GM12873 (cell line): ENCODE results near the gene CFD.
A peak's percentile ranks its signal among the peaks of the same experiment; 100 is the strongest.

Experiments
- TF ChIP-seq, protein P1 (sequence below): IDR thresholded peaks from 2 replicates; pipeline ENCODE4 v1.5.1; 2012; ENCODE audit warnings: low read depth, mild to moderate bottlenecking, moderate library complexity, low read length, control low read depth; ENCODE audit not compliant: insufficient read depth; ENCODE audit errors: missing control alignments

CFD gene

DNA sequence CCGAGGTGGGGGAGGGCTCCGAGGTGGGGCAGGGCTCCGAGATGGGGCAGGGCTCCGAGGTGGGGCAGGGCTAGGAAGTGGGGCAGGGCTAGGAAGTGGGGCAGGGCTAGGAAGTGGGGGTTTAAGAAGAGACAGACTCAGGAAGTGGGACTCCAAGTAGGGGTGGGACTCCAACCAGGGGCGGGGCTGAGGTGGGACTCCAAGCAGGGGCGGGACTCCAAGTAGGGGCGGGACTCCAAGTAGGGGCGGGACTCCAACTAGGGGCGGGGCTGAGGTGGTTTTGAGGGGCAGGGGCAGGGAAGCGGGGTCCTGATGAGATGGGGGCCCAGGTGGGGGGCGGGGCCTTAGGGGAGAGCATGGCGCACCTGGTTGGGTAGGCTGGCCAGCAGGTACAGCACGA is 13.6 kb downstream of the CFD start:
- TF ChIP-seq, protein P1, sequence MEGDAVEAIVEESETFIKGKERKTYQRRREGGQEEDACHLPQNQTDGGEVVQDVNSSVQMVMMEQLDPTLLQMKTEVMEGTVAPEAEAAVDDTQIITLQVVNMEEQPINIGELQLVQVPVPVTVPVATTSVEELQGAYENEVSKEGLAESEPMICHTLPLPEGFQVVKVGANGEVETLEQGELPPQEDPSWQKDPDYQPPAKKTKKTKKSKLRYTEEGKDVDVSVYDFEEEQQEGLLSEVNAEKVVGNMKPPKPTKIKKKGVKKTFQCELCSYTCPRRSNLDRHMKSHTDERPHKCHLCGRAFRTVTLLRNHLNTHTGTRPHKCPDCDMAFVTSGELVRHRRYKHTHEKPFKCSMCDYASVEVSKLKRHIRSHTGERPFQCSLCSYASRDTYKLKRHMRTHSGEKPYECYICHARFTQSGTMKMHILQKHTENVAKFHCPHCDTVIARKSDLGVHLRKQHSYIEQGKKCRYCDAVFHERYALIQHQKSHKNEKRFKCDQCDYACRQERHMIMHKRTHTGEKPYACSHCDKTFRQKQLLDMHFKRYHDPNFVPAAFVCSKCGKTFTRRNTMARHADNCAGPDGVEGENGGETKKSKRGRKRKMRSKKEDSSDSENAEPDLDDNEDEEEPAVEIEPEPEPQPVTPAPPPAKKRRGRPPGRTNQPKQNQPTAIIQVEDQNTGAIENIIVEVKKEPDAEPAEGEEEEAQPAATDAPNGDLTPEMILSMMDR: no peak

DNA sequence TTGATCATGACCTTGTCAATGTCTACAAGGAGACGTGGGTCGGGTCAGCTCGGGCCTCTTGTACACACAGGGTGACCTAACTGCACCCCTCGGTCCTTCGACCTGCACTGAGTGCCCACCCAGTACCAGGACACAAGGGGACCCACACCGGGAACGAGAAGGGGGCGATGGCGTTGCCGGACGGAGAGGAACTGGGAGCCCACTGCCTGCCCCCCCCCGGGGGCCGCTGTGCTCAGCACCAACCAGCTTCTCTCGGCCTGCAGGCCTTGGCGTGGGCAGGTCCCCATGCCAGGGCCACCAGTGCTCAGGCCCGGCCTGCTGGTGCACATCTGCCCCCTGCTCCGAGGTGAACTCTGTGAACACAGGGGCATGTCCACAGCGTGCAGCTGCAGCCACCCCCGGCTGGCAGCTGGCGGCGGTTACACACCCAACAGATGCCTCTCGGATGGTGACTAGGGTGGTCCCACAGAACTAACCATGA is 14.1 kb downstream of the CFD start:
- TF ChIP-seq, protein P1: no peak

DNA sequence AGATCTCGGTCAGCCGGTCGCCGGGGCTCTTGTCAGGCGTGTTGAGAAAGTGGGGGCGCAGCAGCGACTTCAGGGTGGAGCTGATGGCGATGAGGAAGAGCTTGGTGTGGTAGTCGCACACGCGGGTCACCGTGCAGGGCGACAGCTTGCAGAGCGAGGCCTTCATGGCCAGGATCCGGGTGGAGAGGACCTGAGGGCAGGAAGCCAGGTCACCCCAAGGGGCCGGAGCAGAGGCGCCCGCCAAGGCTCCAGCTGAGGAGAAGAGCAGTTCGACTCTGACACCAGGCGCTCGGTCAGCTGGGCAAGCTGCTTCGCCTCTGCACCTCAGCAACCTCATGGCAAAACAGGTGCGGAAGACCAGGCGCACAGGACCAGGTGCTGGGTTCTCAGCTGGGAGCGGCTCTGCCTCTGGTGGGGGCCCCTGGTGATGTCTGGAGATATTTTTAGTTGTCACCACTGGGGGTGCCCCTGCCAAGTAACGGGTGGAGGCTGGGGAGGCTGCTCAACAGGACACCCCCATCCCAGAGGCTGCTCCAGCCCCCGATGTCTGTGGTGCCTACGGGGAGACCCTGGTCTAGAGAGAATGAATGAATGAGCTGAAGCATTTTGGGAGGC is 15.9 kb downstream of the CFD start:
- TF ChIP-seq, protein P1: peak; percentile 7

DNA sequence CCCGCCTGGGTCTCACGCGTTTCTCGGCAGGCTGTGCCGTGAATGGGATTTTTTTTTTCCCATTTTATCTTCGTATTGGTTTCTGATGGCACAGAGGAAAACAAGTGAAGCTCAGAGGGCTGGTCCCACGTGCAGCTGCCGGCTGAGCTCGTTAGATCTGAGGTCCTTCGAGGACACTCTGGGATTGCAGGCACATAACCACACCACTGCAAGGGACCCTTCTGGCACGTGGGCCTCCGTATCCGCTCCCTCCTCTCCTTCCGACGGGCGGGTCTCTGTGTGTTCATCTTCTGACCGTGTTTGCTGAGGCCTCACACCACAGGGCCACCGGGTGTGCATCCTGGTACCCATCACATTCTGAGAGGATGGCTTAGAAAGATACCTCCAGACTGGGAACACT is 16.6 kb downstream of the CFD start:
- TF ChIP-seq, protein P1: no peak

DNA sequence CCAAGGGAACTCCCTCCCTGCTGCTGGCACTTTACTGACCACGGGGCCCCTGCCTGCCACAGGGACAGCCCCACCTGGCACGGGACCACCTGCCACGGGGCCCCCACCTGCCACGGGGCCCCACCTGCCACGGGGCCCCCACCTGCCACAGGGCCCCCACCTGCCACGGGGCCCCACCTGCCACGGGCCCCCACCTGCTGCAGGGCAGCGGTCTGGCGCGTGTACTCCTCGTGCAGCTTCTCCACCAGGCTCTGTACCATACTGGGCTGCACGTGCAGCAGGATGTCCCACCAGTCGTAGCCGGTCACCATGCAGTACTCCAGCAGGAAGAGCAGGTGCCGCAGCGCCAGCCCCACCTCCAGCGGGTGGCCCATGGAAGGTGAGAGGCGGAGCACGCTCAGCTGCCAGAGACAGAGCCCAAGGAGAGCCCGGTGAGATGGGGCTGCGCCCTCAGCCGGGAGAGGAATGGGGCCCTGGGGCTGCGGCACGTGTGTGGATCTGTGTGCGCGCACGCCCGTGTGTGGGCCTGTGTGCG is 17.4 kb downstream of the CFD start:
- TF ChIP-seq, protein P1: no peak

DNA sequence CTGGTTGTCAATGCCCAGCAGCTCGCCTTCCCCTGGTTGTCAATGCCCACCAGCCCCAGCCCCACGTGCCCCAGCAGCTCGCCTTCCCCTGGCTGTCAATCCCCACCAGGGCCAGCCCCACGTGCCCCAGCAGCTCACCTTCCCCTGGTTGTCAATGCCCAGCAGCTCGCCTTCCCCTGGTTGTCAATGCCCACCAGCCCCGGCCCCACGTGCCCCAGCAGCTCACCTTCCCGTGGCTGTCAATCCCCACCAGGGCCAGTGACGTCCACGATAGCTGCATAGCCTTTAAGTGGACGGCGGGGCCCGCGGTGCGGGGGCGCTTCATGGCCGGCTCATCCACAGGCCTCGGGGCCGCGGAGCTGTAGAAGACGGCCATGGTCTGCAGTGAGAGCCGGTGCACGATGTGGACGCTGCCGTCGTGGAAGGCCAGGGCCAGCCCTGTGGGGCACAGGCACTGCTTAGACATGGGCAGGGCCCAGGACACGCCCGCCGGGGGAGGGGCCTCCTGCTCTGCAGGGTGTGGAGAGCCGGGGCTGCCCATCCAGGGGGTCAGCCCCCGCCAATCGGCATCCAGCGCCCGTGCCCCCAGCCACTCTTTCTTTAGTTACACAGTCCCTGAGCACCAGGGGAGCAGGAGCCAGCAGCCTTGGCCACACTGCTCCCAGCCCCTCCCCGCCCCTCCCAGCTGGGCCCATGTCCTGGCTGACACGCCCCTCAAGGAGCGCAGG is 20.4 kb downstream of the CFD start:
- TF ChIP-seq, protein P1: no peak

DNA sequence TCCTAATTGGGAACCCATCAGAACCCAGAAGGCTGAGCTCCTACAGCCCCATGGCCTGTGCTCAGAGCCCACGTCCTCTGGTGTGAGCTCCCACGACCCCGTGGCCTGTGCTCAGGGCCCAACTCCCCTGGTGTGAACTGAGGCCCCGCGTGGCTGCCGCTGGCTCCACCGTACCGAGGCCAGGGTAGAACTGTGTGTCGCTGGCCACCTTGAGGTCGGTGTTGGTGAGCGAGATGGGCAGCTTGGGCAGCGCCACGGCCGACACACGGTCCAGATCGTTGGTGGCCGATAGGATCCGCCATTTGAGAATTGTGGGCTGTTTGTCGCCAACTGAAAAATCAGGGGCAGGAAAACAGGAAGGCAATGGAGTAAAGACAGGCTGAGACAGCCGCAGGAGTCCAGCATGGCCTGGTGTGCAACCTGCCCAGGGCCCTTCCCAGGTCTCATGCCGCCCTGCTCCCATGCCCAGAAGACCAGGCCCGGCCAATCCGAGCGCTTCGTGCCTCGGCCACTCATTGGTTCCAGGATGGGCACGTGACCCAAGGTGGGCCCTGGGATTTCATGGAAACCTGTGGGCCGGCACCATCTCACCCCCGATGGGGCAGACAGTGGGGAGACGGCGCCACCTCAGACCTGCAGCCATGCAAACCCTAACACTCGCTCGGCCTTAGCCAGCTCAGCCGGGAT is 22.1 kb downstream of the CFD start:
- TF ChIP-seq, protein P1: no peak
